Fibroblast of lung (primary cell): ENCODE measurements around the gene SIPA1L3.

Source experiments
- CTCF ChIP-seq, 2 donors: IDR thresholded peaks in 1 of 2; conservative IDR thresholded peaks in 1 of 2; 1 replicate in 1 of 2; 2 replicates in 1 of 2; pipeline ENCODE4 v1.5.1; 2011 to 2012; ENCODE audit warnings: low read length in 2 of 2, control low read depth in 1 of 2, inconsistent platforms in 1 of 2, low read depth in 1 of 2, mild to moderate bottlenecking in 1 of 2
- EZH2 ChIP-seq: IDR thresholded peaks from 2 replicates; pipeline ENCODE4 v1.5.1; 2012; ENCODE audit warnings: low read length, control low read depth, mild to moderate bottlenecking; ENCODE audit errors: missing control alignments

GRCh38 chr19:37936166-37936565, 29.2 kb downstream of the SIPA1L3 start:
- TF ChIP-seq CTCF (conservative IDR thresholded peaks at IDR 0.05 in 1 of 2, IDR thresholded peaks at IDR 0.05 in 1 of 2; ENCODE audit: low read depth in 1 of 2, low read length in 2 of 2) (no peak), EZH2 (no peak)
